Measurements from ENCODE around the gene SUMO2. TPM values are rescaled to one million over a fixed set of nuclear protein-coding genes. Genes with fewer than 3 reads are reported as not detected.

Gene SUMO2
- total RNA-seq, 1 experiment from 2014 or later: 650 TPM

DNA sequence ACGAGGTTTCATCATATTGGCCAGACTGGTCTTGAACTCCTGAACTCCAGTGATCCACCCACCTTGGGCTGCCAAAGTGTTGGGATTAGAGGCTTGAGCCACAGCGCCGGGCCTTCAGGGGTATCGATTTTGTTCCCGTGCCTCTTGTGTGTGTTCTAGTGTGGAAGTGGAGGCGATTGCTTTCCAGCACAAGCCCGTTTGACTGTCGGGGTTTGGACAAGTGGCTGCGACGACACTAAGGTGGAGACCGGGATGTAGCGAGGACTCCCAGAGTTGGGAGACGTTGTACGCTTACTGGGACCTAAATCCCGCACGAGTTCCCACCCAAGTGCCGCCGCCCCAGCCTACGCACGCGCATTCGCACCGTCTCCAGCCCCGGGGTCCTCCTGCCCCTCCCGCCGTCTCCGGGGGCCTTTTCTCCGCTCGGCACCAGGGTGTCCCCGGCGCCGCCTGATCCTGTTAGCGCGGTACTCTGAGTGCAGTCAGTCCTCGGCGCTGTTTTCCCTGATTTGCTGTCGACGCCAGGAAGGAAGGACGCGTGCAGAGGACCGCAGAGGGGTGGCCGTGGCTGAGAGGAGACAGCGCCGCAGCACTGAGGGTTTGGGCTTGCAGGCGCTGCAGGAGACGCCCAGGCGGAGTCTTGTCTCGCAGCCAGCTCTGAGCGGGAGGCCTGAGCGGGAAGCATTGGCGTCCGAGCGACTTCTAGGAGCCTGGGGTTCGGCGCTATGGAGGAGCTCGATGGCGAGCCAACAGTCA lies 22.5 kb upstream of the SUMO2 start, which contains the start of gene NUP85 (continued):
- TF ChIP-seq, protein P1, sequence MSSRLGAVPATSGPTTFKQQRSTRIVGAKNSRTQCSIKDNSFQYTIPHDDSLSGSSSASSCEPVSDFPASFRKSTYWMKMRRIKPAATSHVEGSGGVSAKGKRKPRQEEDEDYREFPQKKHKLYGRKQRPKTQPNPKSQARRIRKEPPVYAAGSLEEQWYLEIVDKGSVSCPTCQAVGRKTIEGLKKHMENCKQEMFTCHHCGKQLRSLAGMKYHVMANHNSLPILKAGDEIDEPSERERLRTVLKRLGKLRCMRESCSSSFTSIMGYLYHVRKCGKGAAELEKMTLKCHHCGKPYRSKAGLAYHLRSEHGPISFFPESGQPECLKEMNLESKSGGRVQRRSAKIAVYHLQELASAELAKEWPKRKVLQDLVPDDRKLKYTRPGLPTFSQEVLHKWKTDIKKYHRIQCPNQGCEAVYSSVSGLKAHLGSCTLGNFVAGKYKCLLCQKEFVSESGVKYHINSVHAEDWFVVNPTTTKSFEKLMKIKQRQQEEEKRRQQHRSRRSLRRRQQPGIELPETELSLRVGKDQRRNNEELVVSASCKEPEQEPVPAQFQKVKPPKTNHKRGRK (CRISPR knock-in tag; IDR thresholded peaks at IDR 0.05; ENCODE audit: borderline replicate concordance): no peak
- TF ChIP-seq, protein P2, sequence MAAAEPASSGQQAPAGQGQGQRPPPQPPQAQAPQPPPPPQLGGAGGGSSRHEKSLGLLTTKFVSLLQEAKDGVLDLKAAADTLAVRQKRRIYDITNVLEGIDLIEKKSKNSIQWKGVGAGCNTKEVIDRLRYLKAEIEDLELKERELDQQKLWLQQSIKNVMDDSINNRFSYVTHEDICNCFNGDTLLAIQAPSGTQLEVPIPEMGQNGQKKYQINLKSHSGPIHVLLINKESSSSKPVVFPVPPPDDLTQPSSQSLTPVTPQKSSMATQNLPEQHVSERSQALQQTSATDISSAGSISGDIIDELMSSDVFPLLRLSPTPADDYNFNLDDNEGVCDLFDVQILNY (CRISPR knock-in tag; IDR thresholded peaks at IDR 0.05): peak; percentile 90; the same call in 1 of the 2 replicates

DNA sequence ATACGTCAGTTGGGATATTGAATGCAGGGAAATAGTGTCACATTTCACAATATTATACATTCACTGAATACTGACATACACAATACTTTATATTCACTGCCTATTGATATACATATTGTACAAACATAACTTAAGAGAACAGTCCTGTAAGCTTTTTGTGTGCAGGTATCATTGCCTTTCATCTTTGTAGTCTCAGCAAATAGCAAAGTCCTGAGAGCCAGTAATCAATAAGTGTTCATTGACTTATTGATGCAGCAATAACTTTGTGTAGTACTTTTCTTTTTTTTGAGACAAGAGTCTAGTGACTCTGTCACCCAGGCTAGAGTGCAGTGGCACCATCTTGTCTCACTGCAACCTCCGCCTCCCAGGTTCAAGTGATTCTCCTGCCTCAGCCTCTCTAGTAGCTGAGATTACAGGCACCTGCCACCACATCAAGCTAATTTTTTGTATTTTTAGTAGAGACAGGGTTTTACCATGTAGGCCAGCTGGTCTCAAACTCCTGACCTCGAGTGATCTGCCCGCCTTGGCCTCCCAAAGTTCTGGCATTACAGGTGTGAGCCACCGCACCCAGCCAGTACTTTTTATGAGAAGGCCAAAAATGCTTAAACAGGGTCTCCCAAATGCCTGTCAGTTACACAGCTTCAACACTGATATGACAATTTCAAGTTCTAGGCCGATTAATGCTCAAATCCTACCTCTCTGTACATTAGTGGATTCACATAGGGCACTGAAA lies 17.3 kb upstream of the SUMO2 start:
- H3K36me3 Mint-ChIP-seq: no peaks in the 10 kb centered on the region

DNA sequence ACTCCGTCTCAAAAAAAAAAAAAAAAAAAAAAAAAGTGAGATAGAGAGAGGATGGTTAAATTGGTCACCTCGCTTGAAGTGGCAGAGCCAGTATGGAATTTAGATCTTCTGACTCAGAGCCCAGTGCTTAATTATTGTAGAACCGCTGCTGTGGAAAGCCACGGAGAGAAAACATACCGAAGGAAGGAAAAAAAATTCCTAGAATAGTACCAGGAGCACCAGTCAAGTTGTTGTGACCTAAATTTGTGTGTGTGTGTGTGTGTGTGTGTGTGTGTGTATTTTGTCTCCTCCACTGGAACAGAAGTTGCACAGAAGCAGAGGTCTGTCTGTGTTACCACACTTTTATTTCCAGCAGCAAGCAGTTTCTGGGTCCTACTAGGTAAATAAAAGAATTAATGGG lies 12.1 kb upstream of the SUMO2 start:
- Mint-ChIP-seq H3K4me1 (no peaks in the 10 kb centered on the region), H3K27me3 (ENCODE audit: low read depth) (peaks cover 2% of the 10 kb centered on the region; the same call in 1 of the 2 replicates), H3K27ac (no peak overlapping the region), H3K4me3 (no peak overlapping the region), H3K36me3 (no peaks in the 10 kb centered on the region), H3K9me3 (no peaks in the 10 kb centered on the region)
- TF ChIP-seq ZNF121 (CRISPR knock-in tag; IDR thresholded peaks at IDR 0.05) (no peak), ESRRA (CRISPR knock-in tag; IDR thresholded peaks at IDR 0.05; ENCODE audit: borderline replicate concordance) (no peak), RELA (CRISPR knock-in tag; IDR thresholded peaks at IDR 0.05; ENCODE audit: borderline replicate concordance) (no peak)
- TF ChIP-seq, protein P3, sequence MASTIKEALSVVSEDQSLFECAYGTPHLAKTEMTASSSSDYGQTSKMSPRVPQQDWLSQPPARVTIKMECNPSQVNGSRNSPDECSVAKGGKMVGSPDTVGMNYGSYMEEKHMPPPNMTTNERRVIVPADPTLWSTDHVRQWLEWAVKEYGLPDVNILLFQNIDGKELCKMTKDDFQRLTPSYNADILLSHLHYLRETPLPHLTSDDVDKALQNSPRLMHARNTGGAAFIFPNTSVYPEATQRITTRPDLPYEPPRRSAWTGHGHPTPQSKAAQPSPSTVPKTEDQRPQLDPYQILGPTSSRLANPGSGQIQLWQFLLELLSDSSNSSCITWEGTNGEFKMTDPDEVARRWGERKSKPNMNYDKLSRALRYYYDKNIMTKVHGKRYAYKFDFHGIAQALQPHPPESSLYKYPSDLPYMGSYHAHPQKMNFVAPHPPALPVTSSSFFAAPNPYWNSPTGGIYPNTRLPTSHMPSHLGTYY (CRISPR knock-in tag; IDR thresholded peaks at IDR 0.05): no peak
- TF ChIP-seq, protein P4, sequence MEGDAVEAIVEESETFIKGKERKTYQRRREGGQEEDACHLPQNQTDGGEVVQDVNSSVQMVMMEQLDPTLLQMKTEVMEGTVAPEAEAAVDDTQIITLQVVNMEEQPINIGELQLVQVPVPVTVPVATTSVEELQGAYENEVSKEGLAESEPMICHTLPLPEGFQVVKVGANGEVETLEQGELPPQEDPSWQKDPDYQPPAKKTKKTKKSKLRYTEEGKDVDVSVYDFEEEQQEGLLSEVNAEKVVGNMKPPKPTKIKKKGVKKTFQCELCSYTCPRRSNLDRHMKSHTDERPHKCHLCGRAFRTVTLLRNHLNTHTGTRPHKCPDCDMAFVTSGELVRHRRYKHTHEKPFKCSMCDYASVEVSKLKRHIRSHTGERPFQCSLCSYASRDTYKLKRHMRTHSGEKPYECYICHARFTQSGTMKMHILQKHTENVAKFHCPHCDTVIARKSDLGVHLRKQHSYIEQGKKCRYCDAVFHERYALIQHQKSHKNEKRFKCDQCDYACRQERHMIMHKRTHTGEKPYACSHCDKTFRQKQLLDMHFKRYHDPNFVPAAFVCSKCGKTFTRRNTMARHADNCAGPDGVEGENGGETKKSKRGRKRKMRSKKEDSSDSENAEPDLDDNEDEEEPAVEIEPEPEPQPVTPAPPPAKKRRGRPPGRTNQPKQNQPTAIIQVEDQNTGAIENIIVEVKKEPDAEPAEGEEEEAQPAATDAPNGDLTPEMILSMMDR (IDR thresholded peaks at IDR 0.05): no peak
- TF ChIP-seq, protein P5, sequence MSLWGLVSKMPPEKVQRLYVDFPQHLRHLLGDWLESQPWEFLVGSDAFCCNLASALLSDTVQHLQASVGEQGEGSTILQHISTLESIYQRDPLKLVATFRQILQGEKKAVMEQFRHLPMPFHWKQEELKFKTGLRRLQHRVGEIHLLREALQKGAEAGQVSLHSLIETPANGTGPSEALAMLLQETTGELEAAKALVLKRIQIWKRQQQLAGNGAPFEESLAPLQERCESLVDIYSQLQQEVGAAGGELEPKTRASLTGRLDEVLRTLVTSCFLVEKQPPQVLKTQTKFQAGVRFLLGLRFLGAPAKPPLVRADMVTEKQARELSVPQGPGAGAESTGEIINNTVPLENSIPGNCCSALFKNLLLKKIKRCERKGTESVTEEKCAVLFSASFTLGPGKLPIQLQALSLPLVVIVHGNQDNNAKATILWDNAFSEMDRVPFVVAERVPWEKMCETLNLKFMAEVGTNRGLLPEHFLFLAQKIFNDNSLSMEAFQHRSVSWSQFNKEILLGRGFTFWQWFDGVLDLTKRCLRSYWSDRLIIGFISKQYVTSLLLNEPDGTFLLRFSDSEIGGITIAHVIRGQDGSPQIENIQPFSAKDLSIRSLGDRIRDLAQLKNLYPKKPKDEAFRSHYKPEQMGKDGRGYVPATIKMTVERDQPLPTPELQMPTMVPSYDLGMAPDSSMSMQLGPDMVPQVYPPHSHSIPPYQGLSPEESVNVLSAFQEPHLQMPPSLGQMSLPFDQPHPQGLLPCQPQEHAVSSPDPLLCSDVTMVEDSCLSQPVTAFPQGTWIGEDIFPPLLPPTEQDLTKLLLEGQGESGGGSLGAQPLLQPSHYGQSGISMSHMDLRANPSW (CRISPR knock-in tag; conservative IDR thresholded peaks at IDR 0.05; ENCODE audit: low read depth): no peak
- ATAC-seq (no peak), DNase-seq (ENCODE audit: low spot score) (no peak)
- POLR2A ChIA-PET: no interaction called here
- CTCF ChIA-PET: no interaction called here

More for the DNA sequence above, 17.3 kb upstream of the SUMO2 start:
- Mint-ChIP-seq H3K4me1 (0 out of 2 replicates have a peak, but pooled peaks cover 2% of the 10 kb centered on the region), H3K4me3 (no peak overlapping the region), H3K27me3 (ENCODE audit: low read depth) (peaks cover 2% of the 10 kb centered on the region; the same call in 1 of the 2 replicates), H3K27ac (no peak overlapping the region), H3K9me3 (no peaks in the 10 kb centered on the region)
- POLR2A ChIA-PET: interaction anchor here (0.6 kb wide), 1 partner anchor 40 kb away, joined by 3 read pairs; no protein-coding TSS in a partner anchor
- DNase-seq (ENCODE audit: low spot score) (no peak), ATAC-seq (no peak)
- CTCF ChIA-PET: interaction anchor here (0.9 to 5.6 kb wide), 8 partner anchors 17 to 239 kb away, joined by 3 to 79 read pairs (median 6); partner anchors contain the start of genes ARMC7 and SUMO2
- TF ChIP-seq GRHL2 (CRISPR knock-in tag; IDR thresholded peaks at IDR 0.05; ENCODE audit: insufficient replicate concordance, severe bottlenecking) (no peak), SMAD4 (CRISPR knock-in tag; IDR thresholded peaks at IDR 0.05) (no peak), GABPB1 (CRISPR knock-in tag; IDR thresholded peaks at IDR 0.05) (no peak), TEAD4 (CRISPR knock-in tag; IDR thresholded peaks at IDR 0.05) (no peak), ATF1 (CRISPR knock-in tag; IDR thresholded peaks at IDR 0.05) (no peak), ZNF396 (CRISPR knock-in tag; IDR thresholded peaks at IDR 0.05; ENCODE audit: borderline replicate concordance) (no peak), TEAD1 (CRISPR knock-in tag; IDR thresholded peaks at IDR 0.05) (no peak)
- TF ChIP-seq, protein P6, sequence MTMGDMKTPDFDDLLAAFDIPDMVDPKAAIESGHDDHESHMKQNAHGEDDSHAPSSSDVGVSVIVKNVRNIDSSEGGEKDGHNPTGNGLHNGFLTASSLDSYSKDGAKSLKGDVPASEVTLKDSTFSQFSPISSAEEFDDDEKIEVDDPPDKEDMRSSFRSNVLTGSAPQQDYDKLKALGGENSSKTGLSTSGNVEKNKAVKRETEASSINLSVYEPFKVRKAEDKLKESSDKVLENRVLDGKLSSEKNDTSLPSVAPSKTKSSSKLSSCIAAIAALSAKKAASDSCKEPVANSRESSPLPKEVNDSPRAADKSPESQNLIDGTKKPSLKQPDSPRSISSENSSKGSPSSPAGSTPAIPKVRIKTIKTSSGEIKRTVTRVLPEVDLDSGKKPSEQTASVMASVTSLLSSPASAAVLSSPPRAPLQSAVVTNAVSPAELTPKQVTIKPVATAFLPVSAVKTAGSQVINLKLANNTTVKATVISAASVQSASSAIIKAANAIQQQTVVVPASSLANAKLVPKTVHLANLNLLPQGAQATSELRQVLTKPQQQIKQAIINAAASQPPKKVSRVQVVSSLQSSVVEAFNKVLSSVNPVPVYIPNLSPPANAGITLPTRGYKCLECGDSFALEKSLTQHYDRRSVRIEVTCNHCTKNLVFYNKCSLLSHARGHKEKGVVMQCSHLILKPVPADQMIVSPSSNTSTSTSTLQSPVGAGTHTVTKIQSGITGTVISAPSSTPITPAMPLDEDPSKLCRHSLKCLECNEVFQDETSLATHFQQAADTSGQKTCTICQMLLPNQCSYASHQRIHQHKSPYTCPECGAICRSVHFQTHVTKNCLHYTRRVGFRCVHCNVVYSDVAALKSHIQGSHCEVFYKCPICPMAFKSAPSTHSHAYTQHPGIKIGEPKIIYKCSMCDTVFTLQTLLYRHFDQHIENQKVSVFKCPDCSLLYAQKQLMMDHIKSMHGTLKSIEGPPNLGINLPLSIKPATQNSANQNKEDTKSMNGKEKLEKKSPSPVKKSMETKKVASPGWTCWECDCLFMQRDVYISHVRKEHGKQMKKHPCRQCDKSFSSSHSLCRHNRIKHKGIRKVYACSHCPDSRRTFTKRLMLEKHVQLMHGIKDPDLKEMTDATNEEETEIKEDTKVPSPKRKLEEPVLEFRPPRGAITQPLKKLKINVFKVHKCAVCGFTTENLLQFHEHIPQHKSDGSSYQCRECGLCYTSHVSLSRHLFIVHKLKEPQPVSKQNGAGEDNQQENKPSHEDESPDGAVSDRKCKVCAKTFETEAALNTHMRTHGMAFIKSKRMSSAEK (CRISPR knock-in tag; IDR thresholded peaks at IDR 0.05; ENCODE audit: borderline replicate concordance): no peak
